H1 (cell line): ENCODE data around the gene MYBL2. TPM values are rescaled to one million over a fixed set of nuclear protein-coding genes. Genes with fewer than 3 reads are reported as not detected.

ENCODE experiments used
- CHD7 ChIP-seq: fragments of 300-600 bp; sonication (generic); IDR thresholded peaks from 2 replicates; pipeline ENCODE4 v1.7.1; 2012; ENCODE audit warnings: low read length, moderate library complexity, mild to moderate bottlenecking, inconsistent platforms; ENCODE audit not compliant: insufficient replicate concordance
- EGR1 ChIP-seq: IDR thresholded peaks from 2 replicates; pipeline ENCODE4 v1.6.1; 2011; ENCODE audit warnings: low read depth, low read length, borderline replicate concordance
- KDM1A ChIP-seq: fragments of 200-600, 300-600 bp; sonication (generic); IDR thresholded peaks from 2 replicates; pipeline ENCODE4 v1.7.1; 2016; ENCODE audit warnings: mild to moderate bottlenecking, low read length, borderline replicate concordance
- MAX ChIP-seq: IDR thresholded peaks from 2 replicates; pipeline ENCODE4 v1.6.1; 2012; ENCODE audit warnings: inconsistent platforms
- SIN3A ChIP-seq, 2 experiments: IDR thresholded peaks in 1 of 2; conservative IDR thresholded peaks in 1 of 2; 2 replicates each; pipeline ENCODE4 v1.6.1; 2011 to 2012; ENCODE audit warnings: low read length in 2 of 2, improper control_type of control experiment in 1 of 2, low read depth in 1 of 2, mild to moderate bottlenecking in 1 of 2
- SUZ12 ChIP-seq: fragments of 200-600 bp; sonication (generic); IDR thresholded peaks from 2 replicates; pipeline ENCODE4 v1.6.1; 2012; ENCODE audit warnings: mild to moderate bottlenecking, inconsistent platforms, low read length, moderate library complexity, mixed read lengths
- polyA plus RNA-seq, 7 experiments: library from polyadenylated mRNA; depleted of rRNA in 3 of 7; stranded (reverse) in 5 of 7; unstranded in 2 of 7; fragments of >200 nt in 5 of 7; fragments of 200-250 nt in 2 of 7; gene quantifications; 1 replicate in 5 of 7; 2 replicates in 1 of 7; 4 replicates in 1 of 7; pipeline versions ENCODE4 v1.2.1 to v1.2.3, GENCODE V29; 2011 to 2013; ENCODE audit warnings: missing spikeins in 2 of 7, mixed read lengths in 2 of 7
- total RNA-seq: library from RNA; stranded (reverse); fragmentation: NEBNext Ultra II Directional; extraction: Animal tissue kit (Norgen Biotek cat#: 25700); gene quantifications from 2 replicates; pipeline ENCODE4 v1.2.1, GENCODE V29; 2021

MYBL2 gene
- total and polyA plus RNA-seq, 2 of the 8 experiments (the other 6 are each of a cell fraction or from before 2014, with no cell fraction given) = 75.3 to 207 TPM

DNA sequence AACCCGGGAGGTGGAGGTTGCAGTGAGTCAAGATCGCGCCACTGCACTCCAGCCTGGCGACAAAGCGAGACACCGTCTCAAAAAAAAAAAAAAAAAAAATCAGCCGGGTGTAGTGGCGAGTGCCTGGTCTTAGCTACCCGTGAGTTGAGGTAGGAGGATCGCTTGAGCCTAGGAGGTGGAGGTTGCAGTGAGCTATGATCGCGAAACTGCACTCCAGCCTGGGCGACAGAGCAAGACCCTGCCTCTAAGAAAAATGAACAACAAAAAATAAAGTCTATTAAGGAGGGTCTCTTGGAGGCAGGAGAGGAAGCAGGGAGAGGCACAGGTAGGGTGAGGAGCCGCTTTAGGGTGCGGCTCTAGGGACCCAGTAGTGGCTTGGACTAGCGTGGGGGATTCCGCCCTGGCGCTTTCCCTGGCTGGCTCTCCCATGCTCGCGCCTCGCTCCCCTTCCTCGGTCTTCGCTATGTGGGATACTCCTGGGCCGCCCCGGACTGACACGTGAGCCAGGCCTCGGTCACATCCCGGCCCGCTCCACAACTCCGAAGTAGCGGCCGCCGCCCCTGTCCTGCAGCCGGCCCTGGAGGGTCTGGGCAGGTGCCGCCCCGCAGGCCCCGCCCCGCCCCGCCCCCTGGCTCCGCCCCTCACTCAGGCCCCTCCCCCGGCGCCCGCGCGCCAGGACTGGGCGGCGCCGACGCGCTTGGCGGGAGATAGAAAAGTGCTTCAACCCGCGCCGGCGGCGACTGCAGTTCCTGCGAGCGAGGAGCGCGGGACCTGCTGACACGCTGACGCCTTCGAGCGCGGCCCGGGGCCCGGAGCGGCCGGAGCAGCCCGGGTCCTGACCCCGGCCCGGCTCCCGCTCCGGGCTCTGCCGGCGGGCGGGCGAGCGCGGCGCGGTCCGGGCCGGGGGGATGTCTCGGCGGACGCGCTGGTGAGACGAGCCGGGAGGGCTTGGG, at the start of gene MYBL2 (continued):
- TF ChIP-seq CHD7 (no peak), SIN3A (conservative IDR thresholded peaks at IDR 0.05 in 1 of 2, IDR thresholded peaks at IDR 0.05 in 1 of 2; ENCODE audit: low read depth in 1 of 2, low read length in 2 of 2) (0 out of 4 replicates have a peak, but pooled peaks of 1 of the 2 experiments have one; percentile 16), MAX (peak; percentile 79), EGR1 (no peak), SUZ12 (no peak), KDM1A (no peak)
